NCI-H1105 (cell line): Measurements from ENCODE around the gene STAT2.
A peak's percentile ranks its signal among the peaks of the same experiment; 100 is the strongest.
"Not testable (repeated sequence)": the region's sequence is repeated elsewhere in the genome, so short reads cannot be mapped to it uniquely, and the experiment has no call there.

Experiments
- DNase-seq: peaks from one replicate; lab custom pipeline; 2025; lab: John Stamatoyannopoulos, UW

The STAT2 gene

GRCh38 chr12:56362130-56363059 is 2.5 kb upstream of the STAT2 start, which contains the start of gene APOF:
Gene APOF (minus strand): TSS chr12:56362857. CDS start chr12:56362745, 112 bp downstream.
- DNase-seq = no peak

- DNase-seq = no peak
These were observed 1.7 kb upstream of the STAT2 start for GRCh38 chr12:56361487-56362129.

- DNase-seq = no peak
These were observed 923 bp downstream of the STAT2 start for GRCh38 chr12:56358836-56359532.

- DNase-seq = no peak
These were observed 8.6 kb downstream of the STAT2 start for GRCh38 chr12:56351325-56351724.

- no peak for DNase-seq
These were observed 9.2 kb downstream of the STAT2 start for GRCh38 chr12:56350662-56351061.

- no peak for DNase-seq
These were observed 11.1 kb downstream of the STAT2 start for GRCh38 chr12:56348776-56349175.

- DNase-seq = not testable (repeated sequence)
These were observed 12.7 kb downstream of the STAT2 start for GRCh38 chr12:56347255-56347654.

- no peak for DNase-seq
These were observed 13.2 kb downstream of the STAT2 start for GRCh38 chr12:56346675-56347074.

GRCh38 chr12:56342290-56342689 is 17.6 kb downstream of the STAT2 start:
- not testable (repeated sequence) for DNase-seq

- DNase-seq = no peak
These were observed 18.3 kb downstream of the STAT2 start for GRCh38 chr12:56341616-56342015.

GRCh38 chr12:56339158-56339422 is 20.8 kb downstream of the STAT2 start:
- DNase-seq = no peak

- DNase-seq = no peak
These were observed 21.4 kb downstream of the STAT2 start, which contains the start of gene IL23A for GRCh38 chr12:56338308-56339157. Gene IL23A (plus strand): TSS chr12:56338884. CDS start chr12:56339045, 161 bp downstream.

- no peak for DNase-seq
These were observed 22.1 kb downstream of the STAT2 start for GRCh38 chr12:56337753-56338251.

- no peak for DNase-seq
These were observed 23.3 kb downstream of the STAT2 start for GRCh38 chr12:56336361-56337167.

- DNase-seq = not testable (repeated sequence)
These were observed 24.4 kb downstream of the STAT2 start for GRCh38 chr12:56335527-56335926.

- no peak for DNase-seq
These were observed 25.5 kb downstream of the STAT2 start for GRCh38 chr12:56334490-56334793.

- peak; percentile 84 for DNase-seq
These were observed 26.0 kb downstream of the STAT2 start, which contains the start of gene PAN2 for GRCh38 chr12:56333679-56334489. Gene PAN2 (minus strand): TSS chr12:56334000. CDS start chr12:56333094, 906 bp downstream.

- no peak for DNase-seq
These were observed 26.7 kb downstream of the STAT2 start for GRCh38 chr12:56333197-56333678.

GRCh38 chr12:56332512-56333196 is 27.3 kb downstream of the STAT2 start:
- DNase-seq = no peak
